Gastrocnemius medialis (tissue), 4 donors: ENCODE results near the gene TRIM23. TPM values are rescaled to one million over a fixed set of nuclear protein-coding genes. Genes with fewer than 3 reads are reported as not detected.

Source experiments
- ATAC-seq, 2 donors: fragments of 150-250 bp; one replicate each; pipeline ENCODE4 v1.9.1; 2016
- DNase-seq, 2 donors: peaks; one replicate each; pipeline ENCODE4 v3.0.0-alpha.2; 2019
- H3K27ac ChIP-seq, 4 donors: fragments of 200-600 bp; sonication (generic); 1 replicate in 1 of 4; 2 replicates in 3 of 4; pipeline ENCODE4 v1.5.1; 2016 to 2018; ENCODE audit warnings: mild to moderate bottlenecking in 2 of 4, moderate library complexity in 1 of 4
- H3K27me3 ChIP-seq, 3 donors: fragments of 200-600 bp; sonication (generic) in 2 of 3; 1 replicate in 1 of 3; 2 replicates in 2 of 3; pipeline versions ENCODE4 v1.5.1 to v1.6.0; 2016 to 2019; ENCODE audit warnings: mild to moderate bottlenecking in 1 of 3, moderate library complexity in 1 of 3
- H3K36me3 ChIP-seq, 2 donors: fragments of 200-600 bp; sonication (generic) in 1 of 2; one replicate each; pipeline ENCODE4 v1.5.1; 2017 to 2018
- H3K4me1 ChIP-seq, 2 donors: fragments of 200-600 bp; sonication (generic) in 1 of 2; one replicate each; pipeline ENCODE4 v1.5.1; 2016 to 2017; ENCODE audit warnings: mild to moderate bottlenecking in 2 of 2
- H3K4me3 ChIP-seq, 4 donors: fragments of 200-600 bp; sonication (generic) in 3 of 4; 1 replicate in 1 of 4; 2 replicates in 3 of 4; pipeline ENCODE4 v1.5.1; 2016 to 2019; ENCODE audit warnings: mild to moderate bottlenecking in 2 of 4
- H3K9me3 ChIP-seq, 3 donors: fragments of 200-600 bp; sonication (generic) in 2 of 3; 1 replicate in 1 of 3; 2 replicates in 2 of 3; pipeline ENCODE4 v1.5.1; 2016 to 2019
- POLR2A ChIP-seq, 2 donors: fragments of 450-650 bp; IDR thresholded peaks; one replicate each; pipeline ENCODE4 v1.6.1; 2017; ENCODE audit warnings: antibody characterized with exemption in 2 of 2, mild to moderate bottlenecking in 2 of 2, moderate library complexity in 2 of 2
- in situ Hi-C, 4 donors: fragments of 200-750 bp; cut with MboI; loops; one replicate each; pipeline versions ENCODE4 v1.15.0 to v1.8.0; 2017; ENCODE audit warnings: low sequenced_read_pairs in 4 of 4
- intact Hi-C: fragments of 100-400 bp; cut with DNase I; formaldehyde crosslinking; loops from one replicate; pipeline ENCODE4 v1.15.1; 2023; ENCODE audit warnings: low total_unique reads
- total RNA-seq, 4 donors: library from RNA; depleted of rRNA; stranded (reverse); fragments of >200 nt; gene quantifications; one replicate each; pipeline versions ENCODE4 v1.1.0 to v1.2.3, GENCODE V29; 2016
- TF ChIP-seq, protein P1 (sequence below), 5 experiments: fragments of 450-650 bp in 3 of 5; fragments of 200-600 bp in 2 of 5; sonication (generic) in 2 of 5; IDR thresholded peaks in 4 of 5; conservative IDR thresholded peaks in 1 of 5; 1 replicate in 4 of 5; 2 replicates in 1 of 5; pipeline ENCODE4 v1.5.1; 2016 to 2019; ENCODE audit warnings: antibody characterized with exemption in 5 of 5, mild to moderate bottlenecking in 3 of 5, moderate library complexity in 3 of 5

TRIM23 gene
- total RNA-seq, 4 donors from 2014 or later, result 17.0 to 26.1 (median 22.1) TPM

DNA sequence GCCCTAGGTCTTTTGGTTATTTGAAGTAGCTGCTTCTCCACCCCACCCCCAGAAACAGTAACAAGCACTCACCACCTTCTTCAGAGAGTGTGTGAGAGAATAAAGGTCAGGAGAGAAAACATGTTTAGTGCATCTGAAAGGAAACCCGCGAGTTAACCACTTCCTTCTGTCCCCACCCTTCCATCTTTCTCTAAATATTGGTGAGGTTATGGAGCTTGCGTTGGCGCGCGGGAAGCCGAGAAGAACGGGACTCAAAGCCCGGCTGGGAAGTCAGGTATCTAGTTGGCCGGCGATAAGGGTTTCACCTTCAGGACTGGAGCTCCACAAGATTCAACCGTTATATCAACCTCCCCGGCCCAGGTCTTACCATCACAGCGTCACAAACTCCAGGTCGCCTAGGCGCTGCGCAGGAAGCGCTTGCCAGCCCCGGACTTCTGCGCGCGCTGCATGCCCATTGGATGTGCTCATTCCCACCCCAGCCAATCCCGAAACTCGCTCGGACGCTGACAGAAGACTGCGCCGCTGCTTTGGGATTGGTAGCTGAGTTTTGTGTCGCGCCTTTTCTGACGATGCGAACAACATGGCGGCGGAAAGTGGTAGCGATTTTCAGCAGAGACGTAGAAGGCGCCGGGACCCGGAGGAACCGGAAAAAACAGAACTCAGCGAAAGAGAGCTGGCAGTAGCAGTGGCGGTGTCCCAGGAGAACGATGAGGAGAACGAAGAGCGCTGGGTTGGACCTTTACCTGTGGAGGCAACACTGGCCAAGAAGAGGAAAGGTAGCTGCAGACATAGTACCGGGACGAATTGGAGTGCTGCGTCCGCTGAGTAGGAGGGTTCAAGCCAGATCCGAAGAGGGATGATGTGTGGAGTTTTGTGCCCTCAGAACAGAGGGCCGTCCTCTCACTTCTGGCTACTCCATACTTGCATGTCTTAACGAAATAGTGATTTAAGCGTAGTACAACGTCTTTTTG is 61.1 kb downstream of the TRIM23 start, which contains the start of the genes CENPK and PPWD1:
CENPK (minus strand) TSS at position 438 of the 971 bp plus-strand sequence. CDS start 8,261 bp downstream, outside the sequence.
PPWD1 (plus strand) TSS at position 566 of the 971 bp plus-strand sequence; CDS start at position 581, 15 bp downstream.
- peak; percentile 62 to 63 for TF ChIP-seq POLR2A (IDR thresholded peaks at IDR 0.05)
- TF ChIP-seq, protein P1, sequence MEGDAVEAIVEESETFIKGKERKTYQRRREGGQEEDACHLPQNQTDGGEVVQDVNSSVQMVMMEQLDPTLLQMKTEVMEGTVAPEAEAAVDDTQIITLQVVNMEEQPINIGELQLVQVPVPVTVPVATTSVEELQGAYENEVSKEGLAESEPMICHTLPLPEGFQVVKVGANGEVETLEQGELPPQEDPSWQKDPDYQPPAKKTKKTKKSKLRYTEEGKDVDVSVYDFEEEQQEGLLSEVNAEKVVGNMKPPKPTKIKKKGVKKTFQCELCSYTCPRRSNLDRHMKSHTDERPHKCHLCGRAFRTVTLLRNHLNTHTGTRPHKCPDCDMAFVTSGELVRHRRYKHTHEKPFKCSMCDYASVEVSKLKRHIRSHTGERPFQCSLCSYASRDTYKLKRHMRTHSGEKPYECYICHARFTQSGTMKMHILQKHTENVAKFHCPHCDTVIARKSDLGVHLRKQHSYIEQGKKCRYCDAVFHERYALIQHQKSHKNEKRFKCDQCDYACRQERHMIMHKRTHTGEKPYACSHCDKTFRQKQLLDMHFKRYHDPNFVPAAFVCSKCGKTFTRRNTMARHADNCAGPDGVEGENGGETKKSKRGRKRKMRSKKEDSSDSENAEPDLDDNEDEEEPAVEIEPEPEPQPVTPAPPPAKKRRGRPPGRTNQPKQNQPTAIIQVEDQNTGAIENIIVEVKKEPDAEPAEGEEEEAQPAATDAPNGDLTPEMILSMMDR (IDR thresholded peaks at IDR 0.05 in 4 of 5, conservative IDR thresholded peaks at IDR 0.05 in 1 of 5), result no peak
- peaks cover 22 to 24% of the 10 kb centered on the region in 2 donors for H3K4me1 ChIP-seq
- H3K27ac ChIP-seq, result peak within 1 kb of the TSS; percentile 76 to 85 (median 82)
- in situ Hi-C loops, result no loop called here
- intact Hi-C loops, result loop anchor here (1.0 to 2.0 kb wide), 4 partner anchors 61 to 794 kb away; partner anchors contain the start of genes CWC27, SREK1IP1 and TRIM23
- peak within 1 kb of the TSS; percentile 65 to 90 (median 80) for H3K4me3 ChIP-seq
- ATAC-seq, result peak; percentile 100
- no peaks in the 10 kb centered on the region for H3K9me3 ChIP-seq
- no peaks in the 10 kb centered on the region for H3K27me3 ChIP-seq
- DNase-seq, result peak; percentile 90 to 91
- H3K36me3 ChIP-seq, result peaks cover 0 to 3% of the 10 kb centered on the region in 2 donors

DNA sequence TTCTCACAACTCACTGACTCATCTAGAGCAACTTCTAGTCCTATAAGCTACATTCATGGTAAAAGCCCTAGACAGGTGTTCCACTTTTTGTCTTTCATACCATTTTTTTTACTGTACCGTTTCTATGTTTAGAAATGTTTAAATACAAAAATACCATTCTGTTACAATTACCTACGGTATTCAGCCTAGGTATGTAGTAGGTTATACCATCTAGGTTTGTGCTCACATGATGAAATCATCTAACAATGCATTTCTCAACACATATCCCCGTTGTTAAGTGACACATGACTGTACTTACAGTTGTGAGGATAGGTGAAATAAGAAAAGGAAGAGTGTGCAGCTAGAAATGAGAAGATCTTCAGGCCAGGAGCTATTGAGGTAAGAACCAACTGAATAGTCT is 67.4 kb downstream of the TRIM23 start:
- Histone ChIP-seq H3K36me3 (no peaks in the 10 kb centered on the region), H3K4me1 (no peaks in the 10 kb centered on the region), H3K27me3 (no peaks in the 10 kb centered on the region), H3K27ac (no peak overlapping the region), H3K4me3 (no peak overlapping the region), H3K9me3 (no peaks in the 10 kb centered on the region)
- intact Hi-C loops (no loop called here), in situ Hi-C loops (no loop called here)
- TF ChIP-seq POLR2A (IDR thresholded peaks at IDR 0.05), result no peak
- TF ChIP-seq, protein P1 (IDR thresholded peaks at IDR 0.05 in 4 of 5, conservative IDR thresholded peaks at IDR 0.05 in 1 of 5), result no peak
- ATAC-seq (no peak), DNase-seq (no peak)

DNA sequence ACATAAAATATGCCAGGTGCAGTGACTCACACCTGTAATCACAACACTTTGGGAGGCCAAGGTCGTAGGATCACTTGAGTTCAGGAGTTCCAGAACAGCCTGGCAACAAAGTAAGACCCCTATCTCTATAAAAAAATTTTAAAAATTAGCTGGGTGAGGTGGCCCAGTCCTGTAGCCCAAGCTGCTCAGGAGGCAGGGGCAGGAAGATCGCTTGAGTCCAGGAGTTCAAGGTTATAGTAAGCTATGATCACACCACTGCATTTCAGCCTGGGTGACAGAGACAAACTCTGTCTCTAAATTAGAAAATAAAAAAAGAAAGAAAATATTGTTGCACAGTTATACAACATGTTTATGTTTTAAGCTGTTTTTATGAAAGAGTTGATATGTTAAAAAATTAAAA is 68.0 kb downstream of the TRIM23 start:
- Histone ChIP-seq H3K27me3 (no peaks in the 10 kb centered on the region), H3K36me3 (no peaks in the 10 kb centered on the region), H3K27ac (no peak overlapping the region), H3K9me3 (no peaks in the 10 kb centered on the region), H3K4me3 (no peak overlapping the region), H3K4me1 (no peaks in the 10 kb centered on the region)
- no peak for DNase-seq
- intact Hi-C loops, result no loop called here
- in situ Hi-C loops, result no loop called here
- TF ChIP-seq, protein P1 (IDR thresholded peaks at IDR 0.05 in 4 of 5, conservative IDR thresholded peaks at IDR 0.05 in 1 of 5), result no peak
- TF ChIP-seq POLR2A (IDR thresholded peaks at IDR 0.05), result no peak
- no peak for ATAC-seq

DNA sequence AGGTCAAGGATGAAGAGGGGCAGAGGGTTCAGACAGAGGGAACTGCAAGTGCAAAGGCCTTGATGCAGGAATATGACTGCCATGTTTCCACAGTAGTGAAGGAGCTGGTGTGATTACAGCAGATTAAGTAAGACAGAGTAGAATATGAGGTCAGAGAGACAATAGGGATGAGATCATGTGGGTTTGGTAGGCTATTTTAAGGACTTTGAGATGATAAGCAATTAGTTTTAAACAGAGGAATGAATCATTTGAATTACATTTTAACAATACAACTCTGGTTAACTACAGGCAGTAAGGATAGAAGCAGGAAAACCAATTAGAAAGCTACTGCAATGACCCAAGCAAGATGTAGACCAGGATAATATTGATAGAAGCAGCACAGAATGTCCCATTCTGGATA is 68.8 kb downstream of the TRIM23 start:
- intact Hi-C loops (no loop called here), in situ Hi-C loops (no loop called here)
- H3K36me3 ChIP-seq, result no peaks in the 10 kb centered on the region

More for the DNA sequence above, 68.8 kb downstream of the TRIM23 start:
- no peaks in the 10 kb centered on the region for H3K4me1 ChIP-seq
- ATAC-seq (no peak), DNase-seq (no peak)
- no peaks in the 10 kb centered on the region for H3K9me3 ChIP-seq
- TF ChIP-seq, protein P1 (IDR thresholded peaks at IDR 0.05 in 4 of 5, conservative IDR thresholded peaks at IDR 0.05 in 1 of 5), result no peak
- TF ChIP-seq POLR2A (IDR thresholded peaks at IDR 0.05), result no peak
- H3K27ac ChIP-seq, result no peak overlapping the region
- H3K4me3 ChIP-seq, result no peak overlapping the region
- H3K27me3 ChIP-seq, result no peaks in the 10 kb centered on the region
